ENCODE data around the gene CDK2. TPM values are rescaled to one million over a fixed set of nuclear protein-coding genes. Genes with fewer than 3 reads are reported as not detected.
"Not testable (repeated sequence)": the region's sequence is repeated elsewhere in the genome, so short reads cannot be mapped to it uniquely, and the experiment has no call there.

CDK2 gene
- 6.9 TPM for total RNA-seq

GRCh38 chr12:55966408-55967281, at the start of gene CDK2:
TSS of gene CDK2 (plus strand) at chr12:55966830. CDS start at chr12:55967009, 179 bp downstream.
- H3K27me3 ChIP-seq (ENCODE audit: insufficient read depth, low read length), result no peaks in the 10 kb centered on the region
- no peaks in the 10 kb centered on the region for H3K9me3 ChIP-seq (ENCODE audit: low read depth, low read length)
- H3K4me1 ChIP-seq (ENCODE audit: insufficient read depth, low read length), result peaks cover 24% of the 10 kb centered on the region
- H3K4me3 ChIP-seq (ENCODE audit: low read length), result peak within 1 kb of the TSS; percentile 77

DNA sequence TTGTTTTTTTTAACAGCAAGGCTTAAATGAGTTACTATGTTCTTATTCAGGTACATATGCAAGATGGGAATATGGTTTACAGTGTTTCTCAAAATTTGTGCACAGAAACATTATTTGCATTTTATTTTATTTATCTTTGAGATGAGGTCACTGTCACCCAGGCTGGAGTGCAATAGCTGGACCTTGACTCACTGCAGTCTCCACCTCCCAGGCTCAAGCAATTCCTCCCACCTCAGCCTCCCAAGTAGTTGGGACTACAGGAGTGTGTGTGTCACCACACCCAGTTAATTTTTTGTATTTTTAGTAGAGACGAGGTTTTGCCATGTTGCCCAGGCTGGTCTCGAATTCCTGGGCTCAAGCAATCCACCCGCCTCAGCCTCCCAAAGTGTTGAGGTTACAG, 47.6 kb upstream of the CDK2 start:
- not testable (repeated sequence) for H3K9me3 ChIP-seq (ENCODE audit: low read depth, low read length); H3K27me3 ChIP-seq (ENCODE audit: insufficient read depth, low read length); H3K4me3 ChIP-seq (ENCODE audit: low read length)
- peaks cover 27% of the 10 kb centered on the region for H3K4me1 ChIP-seq (ENCODE audit: insufficient read depth, low read length)

- H3K27me3 ChIP-seq (ENCODE audit: insufficient read depth, low read length), result no peaks in the 10 kb centered on the region
- H3K4me3 ChIP-seq (ENCODE audit: low read length), result no peak overlapping the region
- H3K9me3 ChIP-seq (ENCODE audit: low read depth, low read length), result no peaks in the 10 kb centered on the region
- H3K4me1 ChIP-seq (ENCODE audit: insufficient read depth, low read length), result peaks cover 27% of the 10 kb centered on the region
Observed at GRCh38 chr12:55922126-55922525, 44.5 kb upstream of the CDK2 start.

GRCh38 chr12:55923648-55924047, 43.0 kb upstream of the CDK2 start:
- not testable (repeated sequence) for H3K9me3 ChIP-seq (ENCODE audit: low read depth, low read length); H3K27me3 ChIP-seq (ENCODE audit: insufficient read depth, low read length); H3K4me3 ChIP-seq (ENCODE audit: low read length)
- peaks cover 37% of the 10 kb centered on the region for H3K4me1 ChIP-seq (ENCODE audit: insufficient read depth, low read length)

DNA sequence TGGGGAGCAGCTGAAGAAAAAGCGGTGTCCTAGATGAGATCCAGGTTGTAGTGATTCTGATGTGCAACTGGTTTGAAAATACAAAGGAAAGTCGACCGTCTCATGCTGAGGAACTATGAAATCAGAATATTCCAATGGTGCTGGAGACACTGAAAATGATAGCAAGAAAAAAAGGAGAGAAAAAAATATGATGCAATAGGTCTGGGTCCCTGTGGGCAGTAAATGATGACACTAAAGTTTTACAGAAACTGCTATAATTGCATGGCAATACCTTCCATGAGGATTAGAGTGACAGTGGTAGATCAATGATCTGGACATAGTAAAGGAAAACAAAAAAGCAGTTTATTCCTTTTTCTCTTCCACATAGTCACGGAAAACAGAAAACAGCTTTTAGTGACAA, 41.3 kb upstream of the CDK2 start:
- Histone ChIP-seq H3K4me1 (ENCODE audit: insufficient read depth, low read length) (peaks cover 49% of the 10 kb centered on the region), H3K4me3 (ENCODE audit: low read length) (no peak overlapping the region)

DNA sequence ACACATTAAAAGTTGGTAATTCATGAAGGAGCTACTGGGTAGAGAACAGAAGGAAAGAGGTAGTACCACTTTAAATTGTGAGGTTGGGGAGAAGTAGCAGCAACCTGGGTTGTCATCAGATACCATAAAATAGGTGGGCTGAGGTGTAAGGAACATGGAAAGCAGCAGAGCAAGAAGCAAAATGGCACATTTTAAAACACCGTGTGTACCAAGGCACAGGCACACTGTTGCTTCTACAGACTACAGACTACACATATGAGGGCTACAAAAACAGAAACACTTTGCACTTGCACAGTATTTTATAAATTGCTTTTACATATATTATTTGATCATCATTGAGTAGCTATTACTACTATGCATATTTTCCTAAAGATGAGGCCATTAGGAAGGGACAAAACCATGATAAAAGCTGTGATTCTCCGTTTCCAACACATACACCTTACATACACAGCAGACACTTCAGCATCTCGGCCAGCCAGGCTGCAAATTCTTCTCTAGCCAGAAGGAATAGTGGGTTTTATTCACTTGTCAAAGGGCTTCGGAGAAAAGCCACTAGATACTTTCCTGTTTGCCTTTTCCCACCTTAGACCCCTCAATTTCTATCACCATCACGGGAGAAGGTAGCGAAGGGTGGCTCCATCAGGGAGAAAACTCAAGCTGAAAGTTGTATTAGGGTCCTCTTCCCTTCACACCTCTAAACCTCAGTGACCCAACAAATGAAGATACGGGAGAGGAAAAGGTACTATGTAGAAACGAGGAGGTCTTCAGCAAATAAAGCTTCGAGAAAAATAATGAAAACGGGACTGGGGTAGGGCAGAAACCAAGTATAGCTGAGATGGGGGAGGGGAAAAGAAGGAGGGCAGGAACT, 40.5 kb upstream of the CDK2 start:
- Histone ChIP-seq H3K9me3 (ENCODE audit: low read depth, low read length) (no peaks in the 10 kb centered on the region), H3K27me3 (ENCODE audit: insufficient read depth, low read length) (no peaks in the 10 kb centered on the region), H3K4me1 (ENCODE audit: insufficient read depth, low read length) (peaks cover 56% of the 10 kb centered on the region), H3K4me3 (ENCODE audit: low read length) (peak overlapping the region; percentile 75)

More for the DNA sequence above, 41.3 kb upstream of the CDK2 start:
- no peaks in the 10 kb centered on the region for H3K9me3 ChIP-seq (ENCODE audit: low read depth, low read length)
- H3K27me3 ChIP-seq (ENCODE audit: insufficient read depth, low read length), result no peaks in the 10 kb centered on the region

DNA sequence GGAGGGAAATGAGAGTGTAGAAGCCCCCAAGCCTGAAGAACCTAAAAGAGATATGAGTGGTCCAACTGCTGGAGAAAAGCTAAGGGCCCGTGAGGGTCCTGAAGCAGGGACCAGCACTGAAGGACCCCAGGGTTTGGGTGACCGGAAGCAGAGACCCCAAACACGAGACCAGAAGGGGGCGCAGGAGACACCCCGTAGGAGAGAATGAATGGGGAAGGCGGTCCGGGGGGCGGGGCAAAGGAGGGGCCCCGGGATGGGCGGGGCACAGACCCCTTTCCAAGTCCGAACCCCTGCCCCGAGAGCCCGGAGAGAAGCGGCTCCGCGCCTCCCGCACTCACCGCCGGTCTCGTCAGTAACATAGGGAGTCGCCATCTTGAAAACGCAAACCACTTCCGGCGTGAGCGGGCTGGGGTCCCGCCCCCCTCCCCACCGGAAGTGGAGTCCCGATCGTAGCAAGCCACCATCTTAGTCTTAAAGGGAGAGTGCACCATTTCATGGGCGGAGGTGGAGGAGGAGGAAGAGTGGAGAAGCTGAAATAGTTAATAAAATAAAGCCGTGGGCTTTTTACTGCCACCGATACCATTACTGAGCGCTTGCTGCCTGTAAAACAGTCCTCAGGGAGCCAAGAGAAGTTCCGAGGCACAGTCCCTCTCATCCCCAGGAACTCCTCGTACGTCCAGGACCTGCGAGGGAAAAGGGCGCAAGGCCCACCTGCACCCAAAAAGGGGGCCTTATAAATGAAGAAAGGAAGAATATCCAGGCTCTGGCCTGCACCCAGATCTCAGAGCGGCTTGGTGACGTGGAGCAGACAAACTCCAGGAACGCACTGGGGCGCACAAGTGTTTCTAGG, 39.7 kb upstream of the CDK2 start:
- H3K4me1 ChIP-seq (ENCODE audit: insufficient read depth, low read length), result peaks cover 58% of the 10 kb centered on the region
- H3K4me3 ChIP-seq (ENCODE audit: low read length), result peak overlapping the region; percentile 75
- H3K9me3 ChIP-seq (ENCODE audit: low read depth, low read length), result no peaks in the 10 kb centered on the region
- H3K27me3 ChIP-seq (ENCODE audit: insufficient read depth, low read length), result no peaks in the 10 kb centered on the region

- Histone ChIP-seq H3K4me1 (ENCODE audit: insufficient read depth, low read length) (peaks cover 63% of the 10 kb centered on the region), H3K9me3 (ENCODE audit: low read depth, low read length) (no peaks in the 10 kb centered on the region), H3K27me3 (ENCODE audit: insufficient read depth, low read length) (no peaks in the 10 kb centered on the region), H3K4me3 (ENCODE audit: low read length) (peak within 1 kb of the TSS; percentile 75)
Observed at GRCh38 chr12:55927588-55928502, 38.8 kb upstream of the CDK2 start, which contains the start of gene PYM1. TSS of gene PYM1 (minus strand) at chr12:55927894. CDS start at chr12:55927761, 133 bp downstream.

DNA sequence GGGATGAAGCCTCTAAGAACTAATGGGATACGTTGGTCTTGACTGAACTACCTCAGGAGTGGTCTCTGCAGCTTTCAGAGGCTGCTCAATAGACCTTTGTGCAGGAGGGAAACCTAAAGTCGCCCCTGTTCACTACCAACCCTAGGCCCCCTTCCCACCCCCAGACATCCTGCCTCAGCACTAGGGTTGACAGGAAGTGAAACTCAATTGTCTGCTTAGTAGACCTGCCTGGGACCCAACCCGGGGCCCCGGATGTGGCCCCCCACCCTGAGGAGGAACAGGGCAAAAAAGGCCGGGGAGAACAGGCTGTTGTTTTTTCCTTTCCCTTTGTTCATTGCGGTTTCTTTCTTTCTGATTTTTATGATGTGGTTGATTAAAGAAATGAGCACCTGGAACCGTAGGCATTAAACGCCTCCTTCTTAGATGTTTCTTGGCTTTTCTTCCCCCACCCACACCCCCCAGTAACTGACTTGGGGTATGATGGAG, 37.3 kb upstream of the CDK2 start:
- Histone ChIP-seq H3K9me3 (ENCODE audit: low read depth, low read length) (no peaks in the 10 kb centered on the region), H3K4me3 (ENCODE audit: low read length) (peak overlapping the region; percentile 75), H3K4me1 (ENCODE audit: insufficient read depth, low read length) (peaks cover 78% of the 10 kb centered on the region), H3K27me3 (ENCODE audit: insufficient read depth, low read length) (no peaks in the 10 kb centered on the region)

- peak within 1 kb of the TSS; percentile 81 for H3K4me3 ChIP-seq (ENCODE audit: low read length)
- no peaks in the 10 kb centered on the region for H3K9me3 ChIP-seq (ENCODE audit: low read depth, low read length)
- no peaks in the 10 kb centered on the region for H3K27me3 ChIP-seq (ENCODE audit: insufficient read depth, low read length)
- peaks cover 77% of the 10 kb centered on the region for H3K4me1 ChIP-seq (ENCODE audit: insufficient read depth, low read length)
Observed at GRCh38 chr12:55930771-55931316, 35.8 kb upstream of the CDK2 start, which contains the start of gene DGKA. TSS of gene DGKA (plus strand) at chr12:55931162. CDS start at chr12:55936504, 5,342 bp downstream.

DNA sequence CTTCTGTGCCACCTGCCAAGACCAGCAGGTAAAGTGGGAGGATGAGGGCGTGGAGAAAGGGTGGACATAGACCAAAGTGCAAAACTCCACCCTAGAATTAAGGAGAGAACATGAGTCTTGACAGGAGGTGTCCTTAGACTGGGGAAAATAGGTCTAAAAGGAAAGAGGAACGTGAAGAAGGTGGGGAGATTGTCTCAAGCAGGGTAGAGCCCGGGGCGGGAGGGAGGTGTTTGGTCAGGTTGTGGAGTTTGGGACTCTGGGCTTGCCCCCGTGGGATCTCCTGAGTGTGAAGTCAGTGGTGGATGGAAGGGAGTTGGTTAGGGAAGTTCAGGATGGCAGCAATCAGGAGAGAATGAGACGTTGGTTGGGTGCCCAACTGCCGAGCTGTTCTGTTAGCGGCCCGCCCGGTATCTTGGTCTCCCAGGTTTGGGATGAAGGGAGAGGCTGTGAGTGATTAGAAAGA, 35.3 kb upstream of the CDK2 start:
- Histone ChIP-seq H3K4me3 (ENCODE audit: low read length) (peak overlapping the region; percentile 81), H3K4me1 (ENCODE audit: insufficient read depth, low read length) (peaks cover 74% of the 10 kb centered on the region)

DNA sequence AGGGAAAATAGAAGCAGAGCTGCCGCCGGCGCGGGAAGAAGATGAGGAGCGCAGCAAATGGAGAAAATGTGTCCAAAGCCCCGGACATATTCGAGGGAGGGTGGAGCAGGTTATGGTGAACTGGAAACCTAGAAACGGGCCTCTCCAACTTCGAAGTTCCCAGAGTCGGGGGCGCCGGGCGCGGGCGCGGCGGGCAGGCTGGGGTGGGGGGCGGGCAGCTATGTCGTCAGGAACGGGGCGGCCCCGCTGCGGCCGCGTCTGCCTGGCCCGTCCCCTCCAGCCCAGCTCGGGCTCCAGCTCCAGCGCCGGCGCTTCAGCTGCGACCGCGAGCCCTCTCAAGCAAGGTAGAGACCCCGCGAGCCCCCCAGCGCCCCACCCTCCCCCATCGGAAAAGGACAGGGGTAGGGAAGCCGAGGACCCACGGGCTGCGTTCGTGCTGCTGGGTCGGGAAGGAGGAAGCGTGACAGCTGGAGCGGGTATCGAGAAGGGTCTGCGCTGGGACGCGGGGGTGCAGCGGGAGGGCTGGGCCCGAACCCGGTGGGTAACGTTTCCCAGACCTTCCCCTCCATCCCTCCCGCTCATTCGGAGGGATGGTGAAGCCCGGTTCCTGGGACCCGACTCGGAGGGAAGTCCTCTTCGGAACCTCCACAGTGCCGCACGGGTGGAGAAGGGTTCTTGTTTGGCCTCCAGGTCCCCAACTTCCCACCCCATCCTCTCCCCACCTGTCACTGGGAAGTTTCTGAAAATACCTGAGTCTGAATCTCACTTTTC, 34.7 kb upstream of the CDK2 start:
- no peaks in the 10 kb centered on the region for H3K27me3 ChIP-seq (ENCODE audit: insufficient read depth, low read length)
- H3K9me3 ChIP-seq (ENCODE audit: low read depth, low read length), result no peaks in the 10 kb centered on the region
- peaks cover 77% of the 10 kb centered on the region for H3K4me1 ChIP-seq (ENCODE audit: insufficient read depth, low read length)
- H3K4me3 ChIP-seq (ENCODE audit: low read length), result peak overlapping the region; percentile 81

More for the DNA sequence above, 35.3 kb upstream of the CDK2 start:
- Histone ChIP-seq H3K27me3 (ENCODE audit: insufficient read depth, low read length) (no peaks in the 10 kb centered on the region), H3K9me3 (ENCODE audit: low read depth, low read length) (no peaks in the 10 kb centered on the region)

DNA sequence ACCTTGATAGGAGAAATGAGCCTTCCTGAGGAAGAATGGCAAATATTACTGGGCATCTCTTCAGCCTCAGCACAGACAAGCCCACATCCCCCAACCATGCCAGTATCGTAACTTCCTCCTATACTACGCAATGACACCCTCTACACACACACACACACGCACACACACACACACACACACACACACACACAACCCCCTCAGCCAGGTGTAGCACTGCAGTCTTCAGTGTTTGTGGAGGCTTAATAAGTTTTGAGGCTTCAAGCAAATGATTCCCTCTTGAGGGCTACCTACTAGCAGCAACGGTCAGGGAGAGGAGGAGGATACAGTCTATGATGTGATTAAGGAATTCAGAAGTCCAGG, 34.1 kb upstream of the CDK2 start:
- Histone ChIP-seq H3K27me3 (ENCODE audit: insufficient read depth, low read length) (no peaks in the 10 kb centered on the region), H3K4me1 (ENCODE audit: insufficient read depth, low read length) (peaks cover 78% of the 10 kb centered on the region), H3K4me3 (ENCODE audit: low read length) (peak overlapping the region; percentile 81), H3K9me3 (ENCODE audit: low read depth, low read length) (no peaks in the 10 kb centered on the region)

Data from mononuclear cell (primary cell).